Chondrocyte (in vitro differentiated cells): ENCODE data around the gene C2CD4D. TPM values are rescaled to one million over a fixed set of nuclear protein-coding genes. Genes with fewer than 3 reads are reported as not detected.

Experiments
- DNase-seq: peaks from one replicate; pipeline ENCODE4 v3.0.0; 2021; ENCODE audit warnings: mixed read lengths, low spot score
- H3K27ac Mint-ChIP-seq: one replicate; pipeline ENCODE4 v1.8.0; 2021; ENCODE audit warnings: mild to moderate bottlenecking, moderate library complexity, mixed read lengths; ENCODE audit not compliant: unreplicated experiment
- H3K27me3 Mint-ChIP-seq: 2 replicates; pipeline ENCODE4 v1.8.0; 2021; ENCODE audit warnings: low read depth, mixed read lengths
- H3K36me3 Mint-ChIP-seq: 2 replicates; pipeline ENCODE4 v1.8.0; 2021; ENCODE audit warnings: low read depth, mixed read lengths
- H3K4me1 Mint-ChIP-seq: 2 replicates; pipeline ENCODE4 v1.8.0; 2021; ENCODE audit warnings: low read depth, mild to moderate bottlenecking, mixed read lengths
- H3K4me3 Mint-ChIP-seq: one replicate; pipeline ENCODE4 v1.8.0; 2021; ENCODE audit warnings: mild to moderate bottlenecking, moderate library complexity, mixed read lengths; ENCODE audit not compliant: unreplicated experiment
- H3K9me3 Mint-ChIP-seq: 2 replicates; pipeline ENCODE4 v1.8.0; 2021; ENCODE audit warnings: low read depth, mixed read lengths
- CTCF ChIP-seq: fragments of 200-600 bp; sonication (generic); IDR thresholded peaks from 2 replicates; pipeline ENCODE4 v1.5.0; 2021; ENCODE audit warnings: antibody characterized with exemption, mild to moderate bottlenecking, moderate library complexity
- total RNA-seq: library from RNA; stranded (reverse); gene quantifications from 3 replicates; pipeline ENCODE4 v1.2.1, GENCODE V29; 2021

C2CD4D gene
- total RNA-seq, 1 donor from 2014 or later, result not detected

GRCh38 chr1:151838222-151839081, 1.2 kb downstream of the C2CD4D start:
- no peak overlapping the region for H3K27ac Mint-ChIP-seq
- no peaks in the 10 kb centered on the region for H3K9me3 Mint-ChIP-seq
- peaks cover 22% of the 10 kb centered on the region for H3K27me3 Mint-ChIP-seq
- TF ChIP-seq CTCF, result no peak
- no peaks in the 10 kb centered on the region for H3K36me3 Mint-ChIP-seq
- no peak for DNase-seq
- peak overlapping the region; percentile 40 for H3K4me3 Mint-ChIP-seq
- peaks cover 14% of the 10 kb centered on the region for H3K4me1 Mint-ChIP-seq

- no peak for TF ChIP-seq CTCF
- Mint-ChIP-seq H3K4me3 (peak overlapping the region; percentile 27), H3K27me3 (peaks cover 22% of the 10 kb centered on the region), H3K4me1 (peaks cover 14% of the 10 kb centered on the region), H3K9me3 (no peaks in the 10 kb centered on the region), H3K27ac (no peak overlapping the region), H3K36me3 (no peaks in the 10 kb centered on the region)
- DNase-seq, result no peak
Observed at GRCh38 chr1:151837884-151838221, 1.8 kb downstream of the C2CD4D start.

GRCh38 chr1:151837197-151837596, 2.4 kb downstream of the C2CD4D start:
- Mint-ChIP-seq H3K27ac (no peak overlapping the region), H3K27me3 (peaks cover 22% of the 10 kb centered on the region)

GRCh38 chr1:151835596-151835995, 4.0 kb downstream of the C2CD4D start:
- H3K9me3 Mint-ChIP-seq, result no peaks in the 10 kb centered on the region
- H3K4me1 Mint-ChIP-seq, result peaks cover 10% of the 10 kb centered on the region
- no peak for TF ChIP-seq CTCF
- no peak for DNase-seq
- no peaks in the 10 kb centered on the region for H3K36me3 Mint-ChIP-seq
- H3K27me3 Mint-ChIP-seq, result peaks cover 22% of the 10 kb centered on the region
- no peak overlapping the region for H3K27ac Mint-ChIP-seq
- no peak overlapping the region for H3K4me3 Mint-ChIP-seq

More at GRCh38 chr1:151837197-151837596, 2.4 kb downstream of the C2CD4D start:
- no peak for TF ChIP-seq CTCF
- H3K4me3 Mint-ChIP-seq, result peak overlapping the region; percentile 27
- no peaks in the 10 kb centered on the region for H3K9me3 Mint-ChIP-seq
- H3K36me3 Mint-ChIP-seq, result no peaks in the 10 kb centered on the region
- H3K4me1 Mint-ChIP-seq, result peaks cover 14% of the 10 kb centered on the region
- DNase-seq, result no peak

- no peak for DNase-seq
- Mint-ChIP-seq H3K9me3 (no peaks in the 10 kb centered on the region), H3K27ac (no peak overlapping the region), H3K4me3 (no peak overlapping the region), H3K4me1 (peaks cover 8% of the 10 kb centered on the region), H3K27me3 (peaks cover 18% of the 10 kb centered on the region), H3K36me3 (no peaks in the 10 kb centered on the region)
- TF ChIP-seq CTCF, result no peak
Observed at GRCh38 chr1:151834239-151834638, 5.4 kb downstream of the C2CD4D start.
